GM19193 (cell line): ENCODE results near the gene MYO10.

Source experiments
- POLR2A ChIP-seq: IDR thresholded peaks from 4 replicates; pipeline ENCODE4 v1.6.1; 2011; ENCODE audit not compliant: insufficient read depth, insufficient read length; ENCODE audit errors: extremely low read depth

The MYO10 gene

DNA sequence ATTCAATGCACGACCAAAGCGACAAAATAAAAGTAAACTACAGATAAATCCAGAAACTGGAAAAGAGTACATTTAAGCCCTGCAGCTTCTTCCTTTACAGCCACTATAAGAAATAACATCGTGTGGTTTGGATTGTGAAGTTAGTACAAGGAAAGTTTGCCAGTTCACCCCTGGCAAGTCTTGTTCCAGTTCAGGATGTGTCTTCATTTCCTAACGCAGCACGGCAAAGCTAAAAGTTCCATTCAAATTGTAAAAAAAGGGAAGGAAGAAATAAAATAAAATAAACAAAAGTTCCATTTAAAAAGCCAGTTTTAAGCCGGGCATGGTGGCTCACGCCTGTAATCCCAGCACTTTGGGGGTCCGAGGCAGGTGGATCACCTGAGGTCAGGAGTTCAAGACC, 236.0 kb downstream of the MYO10 start:
- TF ChIP-seq POLR2A: no peak

DNA sequence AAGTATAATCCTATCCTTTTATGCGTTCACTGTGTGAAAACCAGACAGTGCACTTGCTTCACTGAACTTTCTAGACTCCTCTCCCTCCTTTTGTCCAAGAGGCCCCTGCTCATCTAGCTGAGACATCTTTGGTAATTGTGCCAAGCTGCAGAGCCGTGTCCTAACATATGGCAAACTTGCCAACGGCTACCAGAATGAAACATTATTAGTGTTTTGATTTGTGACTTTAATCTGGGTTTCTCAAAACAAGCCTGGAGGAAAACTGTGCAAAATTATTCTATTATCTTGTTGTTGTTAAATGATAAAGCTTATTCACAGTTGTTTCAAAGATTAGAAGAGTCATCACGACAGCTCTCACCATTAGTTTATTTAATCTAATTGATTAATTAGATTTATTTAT, 240.3 kb downstream of the MYO10 start:
- no peak for TF ChIP-seq POLR2A

DNA sequence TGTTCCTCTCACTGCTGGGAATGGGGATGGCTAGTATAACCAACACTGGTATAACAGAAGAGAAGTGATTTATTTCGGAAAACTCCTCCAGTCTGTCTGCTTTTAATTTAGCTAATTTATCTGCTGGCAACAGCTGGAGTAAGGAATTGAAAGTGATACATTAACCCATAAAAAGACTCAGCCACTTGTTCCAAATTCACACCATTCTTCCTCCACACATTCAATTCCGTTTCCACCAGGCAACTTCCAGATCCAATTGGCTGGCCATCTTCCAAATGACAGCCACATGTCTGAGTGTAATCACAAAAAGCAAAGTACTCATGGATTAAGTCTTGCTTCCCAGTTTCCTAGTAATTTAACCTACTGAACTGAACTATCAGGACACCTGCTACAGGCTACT, 242.2 kb downstream of the MYO10 start:
- TF ChIP-seq POLR2A: no peak

DNA sequence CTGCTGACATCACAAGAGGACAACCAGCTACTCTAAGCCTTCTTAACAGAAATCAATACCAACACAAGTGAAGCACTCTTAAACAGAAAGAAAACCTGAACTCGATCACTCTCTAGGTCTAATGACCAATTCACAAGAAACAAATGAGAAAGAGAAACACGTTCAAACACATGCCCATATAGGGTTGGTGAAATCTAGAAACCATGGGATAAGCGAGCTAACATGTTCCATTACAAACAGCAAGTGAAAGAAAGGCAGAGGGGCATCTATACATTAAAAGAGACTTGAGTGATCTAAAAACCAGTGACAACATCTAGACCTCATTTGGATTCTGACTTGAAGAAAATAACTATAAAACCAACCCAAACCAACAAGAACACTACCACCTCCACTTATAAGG, 244.4 kb downstream of the MYO10 start:
- TF ChIP-seq POLR2A: no peak

DNA sequence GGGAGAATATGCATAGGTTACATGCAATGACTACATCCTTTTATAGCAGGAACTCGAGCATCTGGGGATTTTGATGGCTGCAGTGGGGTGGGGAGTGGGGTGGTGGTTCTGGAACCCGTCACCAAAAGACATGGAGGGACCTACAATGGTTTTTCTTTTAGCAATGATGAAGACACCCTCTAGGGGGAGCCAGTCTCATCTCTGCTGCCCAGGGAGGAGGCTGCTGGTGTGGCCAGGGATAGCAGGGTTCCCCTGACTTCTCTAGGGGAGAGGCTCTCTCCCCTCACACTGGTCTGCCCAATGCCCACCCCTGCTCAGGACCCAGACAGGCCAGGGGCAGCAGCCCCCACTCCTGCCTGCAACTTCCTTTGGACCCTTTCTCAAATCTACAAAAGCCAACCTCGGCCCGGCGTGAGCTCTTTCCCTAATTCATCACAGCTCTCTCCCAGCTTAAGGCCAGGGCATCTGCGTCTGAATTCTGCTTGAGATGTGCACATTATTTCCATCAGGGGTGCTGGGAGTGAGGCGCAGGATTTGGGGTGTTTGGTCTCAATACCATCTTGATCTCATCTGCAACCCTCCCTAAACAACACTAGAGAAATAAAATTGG, 245.7 kb downstream of the MYO10 start:
- TF ChIP-seq POLR2A: no peak

DNA sequence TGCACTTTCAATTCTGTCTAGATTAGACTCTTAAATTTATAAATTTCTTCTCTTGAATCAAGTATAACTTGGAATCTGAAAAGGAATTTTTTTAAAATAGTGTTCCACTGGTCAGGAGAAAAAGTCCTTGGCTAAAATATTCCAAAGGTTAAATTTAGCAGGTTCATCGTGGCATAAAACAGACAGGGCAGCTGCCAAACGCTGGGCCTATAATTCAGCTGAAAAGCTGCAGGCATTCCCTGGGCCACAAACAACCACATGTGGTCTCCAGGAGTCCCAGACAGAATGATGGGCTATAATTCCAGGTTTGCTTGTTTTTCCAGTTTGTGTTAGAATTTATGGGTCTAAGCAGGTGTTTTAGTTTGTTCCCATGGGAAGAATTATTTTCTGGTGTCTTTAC, 248.2 kb downstream of the MYO10 start:
- TF ChIP-seq POLR2A: no peak

DNA sequence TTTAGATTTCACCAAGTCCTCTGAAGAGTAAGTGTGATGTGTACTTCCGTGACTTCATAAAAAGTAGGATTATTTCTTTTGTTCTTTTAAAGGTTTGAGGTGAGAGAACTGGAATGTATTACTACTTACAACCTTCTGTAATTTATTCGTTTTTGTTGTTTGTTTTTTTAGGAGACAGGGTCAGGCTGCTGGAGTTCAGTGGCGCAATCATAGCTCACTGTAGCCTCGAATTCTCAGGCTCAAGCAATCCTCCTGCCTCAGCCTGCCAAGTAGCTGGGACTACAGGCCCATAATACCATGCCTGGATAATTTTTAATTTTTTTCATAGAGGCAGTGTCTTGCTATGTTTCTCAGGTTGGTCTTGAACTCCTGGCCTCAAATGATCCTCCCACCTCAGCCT, 251.0 kb downstream of the MYO10 start:
- no peak for TF ChIP-seq POLR2A

DNA sequence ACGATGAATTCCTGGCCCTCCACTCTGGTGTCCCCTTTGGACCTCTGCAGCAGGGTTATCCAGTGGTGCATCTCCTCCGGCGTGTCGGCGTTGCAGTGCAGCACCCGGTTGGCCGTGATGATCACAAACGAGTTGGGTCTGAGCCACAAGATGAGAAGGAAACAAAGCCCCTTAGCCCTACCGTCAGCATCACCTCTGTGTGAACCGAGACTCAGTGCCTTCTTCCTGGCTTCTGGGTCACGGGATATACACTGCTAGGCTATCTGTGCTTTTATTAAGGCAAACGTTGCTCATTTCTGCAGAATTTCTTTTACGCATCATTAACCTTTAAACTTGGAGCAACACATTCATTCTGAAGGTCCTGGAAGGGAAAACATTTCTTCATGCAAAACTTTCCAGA, 254.2 kb downstream of the MYO10 start:
- no peak for TF ChIP-seq POLR2A

DNA sequence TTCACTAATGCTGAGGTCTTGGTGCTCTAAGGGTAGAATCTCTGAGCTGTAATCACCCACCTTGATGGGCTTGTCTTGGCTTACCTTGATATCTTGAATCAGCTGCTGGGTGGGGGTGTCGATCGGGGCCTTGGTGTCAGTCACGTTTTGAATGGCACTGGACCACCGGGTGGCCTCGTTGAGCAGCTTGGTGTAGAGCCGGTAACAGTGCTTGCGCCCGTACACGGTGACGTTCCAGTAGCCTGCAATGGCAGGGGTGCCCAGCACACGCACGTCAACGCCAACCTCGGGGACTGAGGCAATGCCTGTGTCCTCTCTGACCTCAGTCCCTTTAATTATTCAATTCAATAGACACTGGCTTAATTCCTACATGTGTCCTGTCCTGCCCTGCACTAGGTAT, 256.2 kb downstream of the MYO10 start:
- TF ChIP-seq POLR2A: no peak

DNA sequence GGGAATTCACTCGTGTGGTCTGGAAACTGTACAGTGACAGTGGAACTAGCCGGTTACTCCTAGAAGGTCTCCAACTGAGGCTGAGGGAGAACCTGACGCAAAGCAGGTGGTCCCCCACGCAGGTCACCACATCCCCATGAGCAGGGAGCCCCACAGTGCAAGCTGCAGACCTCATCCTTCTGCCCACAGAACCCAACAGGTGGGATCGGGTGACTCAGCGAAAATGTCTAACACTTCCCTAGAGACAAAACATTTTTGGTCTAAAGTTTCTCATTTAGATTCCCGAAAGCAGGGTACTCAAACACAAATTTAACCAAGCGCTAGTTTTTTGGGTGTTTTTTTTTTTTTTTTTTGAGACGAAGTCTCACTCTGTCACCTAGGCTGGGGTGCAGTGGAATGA, 256.9 kb downstream of the MYO10 start:
- TF ChIP-seq POLR2A: no peak

DNA sequence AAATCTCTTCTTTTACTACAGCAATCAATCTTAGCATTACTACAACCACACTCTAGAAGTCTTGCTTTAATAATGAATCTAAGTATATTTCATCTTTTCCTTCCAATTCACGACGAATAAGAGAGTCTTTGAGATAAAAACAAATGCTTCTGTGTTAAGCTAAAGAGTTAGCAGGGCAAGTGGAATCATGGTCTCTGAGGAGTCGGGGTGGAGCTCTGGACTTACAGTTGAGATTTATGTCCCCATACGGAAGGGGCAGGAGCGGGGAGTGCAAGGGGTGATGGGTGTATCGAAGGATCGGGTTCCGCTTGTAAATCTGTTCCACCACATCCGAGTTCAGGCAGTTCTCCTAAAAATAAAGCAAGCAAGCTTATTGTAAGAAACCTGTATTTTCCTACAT, 260.3 kb downstream of the MYO10 start:
- no peak for TF ChIP-seq POLR2A

DNA sequence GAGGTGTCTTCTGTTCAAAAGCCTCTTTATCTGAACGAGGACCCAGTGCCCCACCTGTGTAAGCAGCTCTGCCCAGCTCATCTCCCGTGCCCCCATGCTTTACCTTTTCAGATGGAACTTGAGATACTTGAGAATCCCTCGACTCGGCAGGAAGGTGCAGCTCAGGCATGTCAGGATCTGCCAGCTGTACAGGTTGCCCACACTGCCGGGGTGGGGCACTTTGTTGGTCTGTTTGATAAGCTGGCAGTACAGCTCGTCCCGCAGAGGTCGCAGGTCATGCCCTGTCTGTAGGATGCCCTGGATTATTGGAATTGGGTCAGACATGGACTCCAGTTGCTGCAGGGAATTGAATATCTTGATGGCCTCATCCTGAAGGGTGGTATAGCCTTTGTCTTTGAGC, 261.3 kb downstream of the MYO10 start:
- TF ChIP-seq POLR2A: no peak

DNA sequence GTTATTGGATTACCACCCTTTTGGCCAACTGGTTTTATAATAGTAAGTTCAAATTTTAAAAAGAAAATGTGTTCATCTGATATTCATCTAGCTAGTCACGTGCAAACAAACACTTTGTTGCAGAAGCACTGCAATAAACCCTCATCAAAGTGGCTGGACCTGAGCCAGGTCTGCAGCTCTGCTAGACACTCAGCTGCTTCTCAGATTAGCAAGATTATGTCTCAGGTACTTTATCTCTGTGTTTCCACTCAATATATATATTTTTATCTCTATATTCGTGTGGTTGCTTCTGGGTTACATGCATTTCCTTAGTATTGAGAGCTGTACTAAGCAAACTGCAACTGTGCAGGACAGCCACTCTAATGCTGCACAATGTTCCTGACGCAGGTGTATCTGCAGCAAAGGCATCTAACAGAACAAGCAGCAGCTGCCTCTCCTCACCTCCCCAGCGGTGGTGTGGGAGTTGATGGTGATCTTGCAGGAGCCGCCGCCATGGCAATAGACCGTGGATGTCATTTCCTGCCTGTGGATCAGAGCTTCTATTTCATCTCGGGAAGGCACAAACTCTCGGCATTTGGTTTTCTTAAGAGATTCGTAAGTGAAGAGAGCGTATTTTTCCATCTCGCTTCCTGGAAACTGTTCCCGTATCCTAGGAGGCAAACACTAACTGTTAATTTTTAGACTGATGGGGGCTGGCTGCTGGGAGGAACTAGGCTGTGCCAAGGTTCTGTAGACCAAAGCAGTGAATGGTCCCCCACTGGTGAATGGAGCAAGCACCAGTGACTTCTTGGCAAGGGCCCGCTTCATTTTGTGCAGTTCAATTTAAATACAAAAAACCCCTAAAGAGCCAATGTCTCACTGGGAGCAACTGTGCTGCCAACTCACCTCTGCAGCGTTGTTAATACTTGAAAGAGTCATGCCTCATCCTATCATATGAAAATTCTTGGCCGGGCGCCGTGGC, 262.6 kb downstream of the MYO10 start:
- no peak for TF ChIP-seq POLR2A

DNA sequence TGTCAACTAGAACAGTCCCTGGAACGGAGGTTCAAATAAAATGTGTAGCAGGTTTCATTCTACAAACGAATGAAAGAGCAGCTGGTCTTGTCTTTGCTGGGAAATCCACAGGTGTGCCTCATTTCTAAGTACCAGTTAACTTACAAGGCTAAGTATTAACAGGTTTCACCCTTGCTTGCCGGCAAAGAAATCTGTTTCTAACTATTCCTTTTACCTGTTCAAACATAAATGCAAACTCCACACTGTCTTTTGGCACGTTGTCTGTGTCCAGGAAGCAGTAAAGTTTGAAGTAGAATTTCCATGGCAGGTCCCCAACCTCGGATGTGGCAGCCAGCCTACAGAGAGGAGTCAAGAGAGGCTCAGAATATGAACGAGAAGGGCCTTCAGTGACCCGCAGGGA, 264.9 kb downstream of the MYO10 start:
- TF ChIP-seq POLR2A: no peak

DNA sequence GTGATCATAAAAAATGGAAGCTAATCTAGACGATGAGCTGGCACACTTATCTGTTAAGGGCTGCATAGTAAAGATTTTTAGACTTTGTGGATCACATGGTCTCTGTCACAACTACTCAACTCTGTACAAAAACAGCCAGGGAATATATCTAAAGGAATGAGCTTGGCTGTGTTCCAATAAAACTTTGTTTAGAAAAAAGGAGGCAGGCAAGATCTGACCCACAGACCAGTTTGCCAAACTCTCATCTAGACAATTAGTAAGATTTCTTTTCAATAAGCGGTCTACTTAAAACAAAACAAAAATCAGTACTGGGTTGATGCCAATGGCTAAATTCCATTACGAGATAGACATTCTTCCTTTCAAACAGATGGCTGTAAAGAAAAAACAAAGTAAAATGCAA, 266.3 kb downstream of the MYO10 start:
- TF ChIP-seq POLR2A: no peak

DNA sequence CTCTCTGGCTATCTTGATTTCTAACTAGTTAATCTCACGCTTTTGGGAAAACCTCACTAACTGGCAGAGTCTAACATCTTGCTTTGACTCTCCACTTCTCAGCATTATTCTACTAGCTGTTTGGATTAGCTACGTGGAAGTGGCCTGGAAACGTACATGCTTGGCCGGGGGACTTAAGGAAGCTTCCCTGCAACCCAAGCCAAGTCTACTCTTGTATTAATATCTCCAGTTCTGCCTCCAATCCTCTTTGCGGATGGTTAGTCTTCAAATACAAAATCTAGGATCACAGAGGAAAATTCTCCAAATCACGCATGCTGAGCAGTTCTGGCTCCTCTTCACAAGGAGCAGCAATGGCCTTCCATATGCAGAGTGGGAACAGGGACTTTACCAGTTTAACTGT, 267.5 kb downstream of the MYO10 start:
- no peak for TF ChIP-seq POLR2A
